Melanocyte of skin (primary cell): Measurements from ENCODE around the gene PRR16. TPM values are rescaled to one million over a fixed set of nuclear protein-coding genes. Genes with fewer than 3 reads are reported as not detected.

Experiments used
- small RNA-seq, 2 donors: library from RNA; depleted of rRNA; stranded (forward); fragments of <200 nt; gene quantifications; one replicate each; pipeline ENCODE3, GENCODE V24; 2012
- total RNA-seq, 2 donors: library from RNA; depleted of rRNA; stranded (reverse); fragments of >200 nt; gene quantifications; 2 replicates each; pipeline ENCODE4 v1.2.3, GENCODE V29; 2012

The PRR16 gene
- under 1 TPM in 1 of 2 donors, not detected in 1; 0.67 TPM for total RNA-seq

DNA sequence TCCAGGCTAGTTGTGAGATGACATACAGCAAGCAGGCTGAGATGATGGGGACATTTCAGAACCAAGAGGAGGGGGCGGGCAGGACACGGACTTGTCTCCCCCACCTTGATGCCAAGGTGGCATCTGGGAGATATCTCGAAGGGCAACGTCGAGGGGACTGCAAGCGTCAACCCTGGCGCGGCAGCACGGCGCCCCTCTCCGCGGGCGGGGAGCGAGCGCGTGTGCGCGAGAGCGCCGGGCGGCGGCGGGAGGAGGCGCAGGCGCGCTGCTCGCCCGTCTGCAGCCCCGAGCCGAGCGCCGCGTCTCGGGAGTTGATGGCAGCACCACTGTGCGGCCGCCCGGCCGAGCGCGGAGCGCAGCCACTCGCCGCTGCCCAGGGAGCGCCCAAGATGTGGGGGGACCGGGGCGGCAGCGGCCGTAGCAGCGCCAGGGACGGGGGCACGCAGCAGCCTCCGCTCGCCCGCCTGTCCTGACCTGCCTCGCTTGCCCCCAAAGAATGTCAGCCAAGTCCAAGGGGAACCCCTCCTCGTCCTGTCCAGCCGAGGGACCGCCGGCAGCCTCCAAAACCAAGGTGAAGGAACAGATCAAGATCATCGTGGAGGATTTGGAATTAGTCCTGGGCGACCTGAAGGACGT, at the start of gene PRR16:
TSS of gene PRR16 (plus strand) at position 310 of the 636 bp plus-strand sequence.

Small RNA genes within 50 kb of the gene (small RNA-seq; reads per million reads assigned to genes)
- gene PRELID3BP8 (0 reads per million in 2 donors), gene RNU4-69P (0 reads per million in 2 donors)
